ENCODE results near the gene SUPT20HL2. TPM values are rescaled to one million over a fixed set of nuclear protein-coding genes. Genes with fewer than 3 reads are reported as not detected.
"Not testable (repeated sequence)": the region's sequence is repeated elsewhere in the genome, so short reads cannot be mapped to it uniquely, and the experiment has no call there.

Gene SUPT20HL2
- total and polyA plus RNA-seq, 9 donors = 0.04 to 1.1 (median 0.27) TPM; not detected in 1

DNA sequence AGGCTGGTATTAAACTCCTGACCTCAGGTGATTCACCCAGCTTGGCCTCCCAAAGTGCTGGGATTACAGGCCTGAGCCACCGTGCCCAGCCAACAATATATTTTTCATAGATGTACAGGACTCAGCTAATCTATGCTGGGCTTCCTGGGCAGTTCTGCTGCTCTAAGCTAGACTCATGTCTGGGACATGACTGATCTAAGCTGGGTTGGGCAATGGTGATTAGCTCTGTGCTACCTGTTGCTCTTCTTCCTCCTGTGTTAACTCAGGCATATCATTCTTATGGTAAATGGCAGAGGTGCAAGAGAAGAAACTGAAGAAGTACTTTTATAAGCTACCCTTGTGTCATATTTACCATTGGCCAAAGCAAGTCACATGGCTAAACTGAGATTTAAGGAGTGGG is 11.4 kb upstream of the SUPT20HL2 start:
- Histone ChIP-seq H3K4me1 (ENCODE audit: insufficient read depth) (no peaks in the 10 kb centered on the region), H3K9me3 (no peaks in the 10 kb centered on the region), H3K36me3 (no peaks in the 10 kb centered on the region), H3K4me3 (no peak overlapping the region), H3K27ac (no peak overlapping the region), H3K27me3 (no peaks in the 10 kb centered on the region)
- 88 to 98% (median 89%) methylated on average over 1 of the region's 1 CpG for WGBS, 3 donors
- no peak for DNase-seq
- intact Hi-C loops (cut with DNase I) = no loop called here
- TF ChIP-seq EP300 (IDR thresholded peaks at IDR 0.05) (no peak), POLR2A (IDR thresholded peaks at IDR 0.05) (no peak)
- TF ChIP-seq, protein P1, sequence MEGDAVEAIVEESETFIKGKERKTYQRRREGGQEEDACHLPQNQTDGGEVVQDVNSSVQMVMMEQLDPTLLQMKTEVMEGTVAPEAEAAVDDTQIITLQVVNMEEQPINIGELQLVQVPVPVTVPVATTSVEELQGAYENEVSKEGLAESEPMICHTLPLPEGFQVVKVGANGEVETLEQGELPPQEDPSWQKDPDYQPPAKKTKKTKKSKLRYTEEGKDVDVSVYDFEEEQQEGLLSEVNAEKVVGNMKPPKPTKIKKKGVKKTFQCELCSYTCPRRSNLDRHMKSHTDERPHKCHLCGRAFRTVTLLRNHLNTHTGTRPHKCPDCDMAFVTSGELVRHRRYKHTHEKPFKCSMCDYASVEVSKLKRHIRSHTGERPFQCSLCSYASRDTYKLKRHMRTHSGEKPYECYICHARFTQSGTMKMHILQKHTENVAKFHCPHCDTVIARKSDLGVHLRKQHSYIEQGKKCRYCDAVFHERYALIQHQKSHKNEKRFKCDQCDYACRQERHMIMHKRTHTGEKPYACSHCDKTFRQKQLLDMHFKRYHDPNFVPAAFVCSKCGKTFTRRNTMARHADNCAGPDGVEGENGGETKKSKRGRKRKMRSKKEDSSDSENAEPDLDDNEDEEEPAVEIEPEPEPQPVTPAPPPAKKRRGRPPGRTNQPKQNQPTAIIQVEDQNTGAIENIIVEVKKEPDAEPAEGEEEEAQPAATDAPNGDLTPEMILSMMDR (IDR thresholded peaks at IDR 0.05) = no peak

DNA sequence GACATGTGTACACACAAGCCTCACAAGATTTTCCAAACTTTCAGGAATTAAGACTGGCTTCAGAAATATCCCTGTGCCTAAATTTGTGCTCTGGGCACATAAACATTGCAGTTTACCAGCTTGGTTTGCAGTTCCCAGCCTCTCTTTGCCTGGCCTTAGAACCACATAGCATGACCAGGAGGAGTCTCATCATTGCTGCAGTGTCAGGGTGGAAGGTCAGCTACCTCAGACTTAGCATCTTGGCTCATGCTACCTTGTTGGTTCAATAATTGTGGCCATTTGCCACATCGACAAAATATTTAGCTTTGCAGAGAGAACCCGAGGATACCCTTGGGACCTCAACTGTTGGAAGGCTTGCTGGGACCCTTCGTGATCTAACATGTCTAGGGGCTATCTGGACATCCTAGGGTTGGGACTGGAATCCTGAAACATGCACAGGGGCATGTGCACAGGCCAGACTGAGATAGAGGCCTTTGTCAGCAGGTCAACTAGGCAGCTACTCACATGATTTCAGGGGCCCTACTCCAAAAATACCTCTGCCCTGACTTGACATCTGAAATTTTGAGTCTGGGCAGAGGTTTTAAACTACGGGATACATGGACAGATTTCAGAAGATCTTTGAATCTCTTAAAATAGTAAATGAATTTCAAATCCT is 8.0 kb upstream of the SUPT20HL2 start:
- H3K27me3 ChIP-seq = no peaks in the 10 kb centered on the region
- no peaks in the 10 kb centered on the region for H3K36me3 ChIP-seq
- TF ChIP-seq, protein P1 (IDR thresholded peaks at IDR 0.05) = no peak
- no peak for TF ChIP-seq EP300 (IDR thresholded peaks at IDR 0.05)
- TF ChIP-seq POLR2A (IDR thresholded peaks at IDR 0.05) = no peak
- no peak overlapping the region for H3K27ac ChIP-seq
- H3K4me3 ChIP-seq = no peak overlapping the region
- intact Hi-C loops (cut with DNase I) = loop anchor here in 1 of 4 donors (5.0 kb wide), 1 partner anchor 1815 kb away; the partner anchor contains the start of gene MAGEB18
- H3K9me3 ChIP-seq = no peaks in the 10 kb centered on the region
- 65 to 82% (median 70%) methylated on average over 4 of the region's 4 CpGs for WGBS, 3 donors
- H3K4me1 ChIP-seq (ENCODE audit: insufficient read depth) = no peaks in the 10 kb centered on the region
- DNase-seq = no peak

DNA sequence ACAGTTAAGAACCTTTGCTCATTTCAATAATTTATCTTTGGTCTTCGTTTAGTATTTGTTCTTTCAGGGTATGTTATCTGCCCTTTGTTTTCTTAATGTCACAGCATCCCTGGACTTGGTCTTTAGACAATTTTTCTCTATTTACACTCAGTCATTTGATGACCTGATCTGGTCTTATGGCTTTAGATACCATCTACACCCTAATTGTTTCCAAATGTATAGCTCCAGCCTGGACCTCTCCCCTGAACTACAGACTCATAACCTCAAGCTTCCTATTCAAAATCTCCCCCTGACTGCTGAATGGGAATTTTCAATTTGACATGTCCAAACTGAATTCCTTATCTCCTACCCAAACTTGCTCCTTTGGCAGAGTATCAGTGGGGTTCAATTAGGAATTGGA is 3.7 kb upstream of the SUPT20HL2 start:
- no peaks in the 10 kb centered on the region for H3K9me3 ChIP-seq
- TF ChIP-seq POLR2A (IDR thresholded peaks at IDR 0.05) (no peak), EP300 (IDR thresholded peaks at IDR 0.05) (no peak)
- TF ChIP-seq, protein P1 (IDR thresholded peaks at IDR 0.05) = no peak
- WGBS, 3 donors = 2 to 16% (median 11%) methylated on average over 1 of the region's 1 CpG
- H3K4me1 ChIP-seq (ENCODE audit: insufficient read depth) = no peaks in the 10 kb centered on the region
- H3K4me3 ChIP-seq = no peak overlapping the region
- H3K27me3 ChIP-seq = no peaks in the 10 kb centered on the region
- H3K36me3 ChIP-seq = no peaks in the 10 kb centered on the region
- no peak for DNase-seq
- no peak overlapping the region for H3K27ac ChIP-seq
- intact Hi-C loops (cut with DNase I) = no loop called here

DNA sequence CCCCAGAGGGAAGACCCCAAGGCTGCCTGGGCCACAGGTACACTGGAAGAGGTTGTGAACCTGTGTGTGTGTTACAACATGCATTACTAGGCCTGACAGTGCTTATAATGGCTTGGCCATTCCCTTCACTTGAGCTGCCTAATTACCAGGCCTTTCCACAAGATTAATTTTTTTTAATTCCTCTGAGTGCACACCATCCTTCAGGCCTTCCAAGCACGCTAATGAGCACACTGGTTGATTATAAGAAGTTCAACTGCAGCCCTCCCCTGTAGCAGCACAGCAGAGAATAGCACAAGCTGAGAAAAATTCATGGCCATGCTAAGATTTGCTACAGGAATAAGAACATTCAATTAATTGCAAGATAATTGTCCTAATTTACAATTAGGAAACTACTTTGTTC is 2.2 kb upstream of the SUPT20HL2 start:
- no peak overlapping the region for H3K27ac ChIP-seq
- H3K27me3 ChIP-seq = no peaks in the 10 kb centered on the region
- no peak for TF ChIP-seq EP300 (IDR thresholded peaks at IDR 0.05)
- TF ChIP-seq, protein P1 (IDR thresholded peaks at IDR 0.05) = no peak
- TF ChIP-seq POLR2A (IDR thresholded peaks at IDR 0.05) = no peak
- H3K9me3 ChIP-seq = no peaks in the 10 kb centered on the region
- peaks cover 2% of the 10 kb centered on the region for H3K4me1 ChIP-seq (ENCODE audit: insufficient read depth)
- H3K4me3 ChIP-seq = no peak overlapping the region
- intact Hi-C loops (cut with DNase I) = no loop called here
- no peaks in the 10 kb centered on the region for H3K36me3 ChIP-seq
- 52 to 53% (median 53%) methylated on average over 1 of the region's 1 CpG for WGBS, 3 donors
- DNase-seq = no peak

DNA sequence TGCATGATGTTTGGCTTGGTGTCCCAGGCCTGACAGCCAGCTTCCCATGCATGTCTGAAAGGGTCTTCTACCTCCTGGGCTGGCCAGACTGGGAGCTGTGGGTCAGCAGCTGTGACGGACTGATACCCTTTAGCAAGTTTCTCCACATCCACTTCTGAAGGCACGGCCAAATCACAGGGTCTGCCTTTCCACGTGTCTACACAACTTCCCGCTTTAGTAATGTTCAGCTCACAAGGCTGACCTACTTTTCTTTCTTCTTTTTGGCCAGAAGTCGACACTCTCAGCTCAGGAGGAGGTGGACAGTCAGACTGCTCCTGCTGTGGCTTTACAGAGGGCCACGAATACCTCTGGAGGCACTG is 1.6 kb downstream of the SUPT20HL2 start:
- H3K27ac ChIP-seq; H3K27me3 ChIP-seq; intact Hi-C loops (cut with DNase I); H3K9me3 ChIP-seq; H3K4me1 ChIP-seq (ENCODE audit: insufficient read depth); H3K36me3 ChIP-seq; DNase-seq; H3K4me3 ChIP-seq: not testable (repeated sequence)
- 55 to 72% (median 67%) methylated on average over 6 of the region's 6 CpGs for WGBS, 3 donors

DNA sequence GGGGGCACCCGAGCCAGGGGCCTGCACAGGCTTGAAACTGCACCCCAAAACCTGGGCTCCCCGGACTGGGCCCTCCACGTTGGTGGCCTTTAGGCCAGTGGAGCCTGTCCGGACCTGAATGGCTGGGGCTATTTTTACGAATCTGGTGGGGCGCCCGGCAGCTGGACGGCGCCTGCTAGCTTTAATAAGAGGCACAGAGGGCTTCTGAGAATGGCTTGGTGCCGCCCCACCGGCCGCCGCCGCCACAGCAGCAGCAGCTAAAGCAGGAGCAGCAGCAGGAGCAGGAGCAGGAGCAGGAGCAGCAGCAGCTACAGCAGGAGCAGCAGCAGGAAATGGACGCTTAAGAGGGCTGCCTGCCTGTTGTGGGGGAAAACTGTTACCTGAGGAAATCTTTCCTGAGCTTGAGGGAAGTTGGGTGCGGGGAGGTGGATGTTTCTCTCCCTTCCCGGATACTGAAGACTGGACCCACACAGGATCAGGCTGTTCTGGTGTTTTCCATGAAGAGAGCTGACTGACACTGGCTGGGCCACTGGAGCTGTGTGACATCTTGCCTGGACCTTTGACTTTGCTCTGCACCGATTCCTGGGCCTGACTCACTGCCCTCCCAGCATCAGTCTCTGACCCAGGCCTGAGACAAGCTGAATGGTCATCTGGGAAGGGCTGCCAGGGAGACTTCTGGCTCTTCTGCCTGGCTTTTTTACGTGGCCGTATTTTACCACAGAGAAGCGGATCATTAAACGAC is 2.2 kb downstream of the SUPT20HL2 start:
- H3K27me3 ChIP-seq; intact Hi-C loops (cut with DNase I); H3K9me3 ChIP-seq; DNase-seq; H3K27ac ChIP-seq; H3K4me3 ChIP-seq; H3K4me1 ChIP-seq (ENCODE audit: insufficient read depth); H3K36me3 ChIP-seq: not testable (repeated sequence)
- 69 to 75% (median 74%) methylated on average over 19 to 21 of the region's 22 CpGs for WGBS, 3 donors

DNA sequence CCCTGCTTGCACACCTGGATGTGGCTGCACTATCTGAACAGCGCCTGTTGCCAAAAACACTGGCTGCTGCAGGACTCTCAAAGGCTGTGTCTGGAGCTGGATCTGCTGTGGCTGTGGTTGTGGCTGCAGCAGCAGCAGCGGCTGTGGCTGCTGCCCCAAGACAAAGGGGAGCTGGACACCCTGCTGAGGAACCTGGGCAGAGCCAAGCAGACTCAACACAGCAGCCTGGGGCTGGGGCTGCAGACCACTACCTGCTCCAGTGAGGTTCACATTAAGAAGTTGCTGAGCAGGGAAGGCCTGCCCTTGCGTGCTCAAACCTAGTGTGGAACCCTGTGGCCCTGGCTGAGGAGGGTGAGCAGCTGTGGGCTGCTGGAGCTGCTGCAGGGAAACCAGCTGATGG is 3.0 kb downstream of the SUPT20HL2 start:
- H3K36me3 ChIP-seq; H3K27ac ChIP-seq; H3K27me3 ChIP-seq; H3K4me1 ChIP-seq (ENCODE audit: insufficient read depth); intact Hi-C loops (cut with DNase I); DNase-seq; H3K4me3 ChIP-seq; H3K9me3 ChIP-seq: not testable (repeated sequence)
- WGBS, 3 donors = 40 to 54% (median 52%) methylated on average over 3 of the region's 3 CpGs
